ENCODE measurements around the gene SIPA1L2.

- no peak for TF ChIP-seq POLR2A (IDR thresholded peaks at IDR 0.05; ENCODE audit: low read depth, low read length)
- TF ChIP-seq POLR2AphosphoS5 (IDR thresholded peaks at IDR 0.05; ENCODE audit: low read depth, low read length), result no peak
Observed at GRCh38 chr1:232597721-232598120, 32.2 kb downstream of the SIPA1L2 start.

Data from GM12892 (cell line).